Activated naive CD4-positive, alpha-beta T cell treated with anti-CD3 and anti-CD28 coated beads, Interleukin-2, amount 50 U/mL, for 72 hours (primary cell): ENCODE results near the gene TOR2A. TPM values are rescaled to one million over a fixed set of nuclear protein-coding genes. Genes with fewer than 3 reads are reported as not detected.

Experiments
- ATAC-seq, 2 donors: fragments of 150-1000 bp; cut with Tn5 transposase; 2 replicates each; pipeline ENCODE4 v1.10.0; 2021; ENCODE audit warnings: mild to moderate bottlenecking in 2 of 2, moderate library complexity in 2 of 2
- DNase-seq, 2 donors: peaks; one replicate each; pipeline ENCODE4 v3.0.0; 2021 to 2022; ENCODE audit warnings: low spot score in 2 of 2
- H3K27ac Mint-ChIP-seq, 2 donors: one replicate each; pipeline ENCODE4 v1.8.0; 2022; ENCODE audit warnings: mild to moderate bottlenecking in 2 of 2, mixed read lengths in 2 of 2
- H3K36me3 Mint-ChIP-seq, 2 donors: one replicate each; pipeline ENCODE4 v1.8.0; 2022; ENCODE audit warnings: mixed read lengths in 2 of 2
- H3K9me3 Mint-ChIP-seq, 2 donors: one replicate each; pipeline ENCODE4 v1.8.0; 2022; ENCODE audit warnings: mixed read lengths in 2 of 2
- total RNA-seq, 2 donors: library from RNA; stranded (reverse); gene quantifications; one replicate each; pipeline ENCODE4 v1.2.3, GENCODE V29; 2022

The TOR2A gene
- total RNA-seq, 2 donors from 2014 or later, result 10.9 to 17.1 TPM

DNA sequence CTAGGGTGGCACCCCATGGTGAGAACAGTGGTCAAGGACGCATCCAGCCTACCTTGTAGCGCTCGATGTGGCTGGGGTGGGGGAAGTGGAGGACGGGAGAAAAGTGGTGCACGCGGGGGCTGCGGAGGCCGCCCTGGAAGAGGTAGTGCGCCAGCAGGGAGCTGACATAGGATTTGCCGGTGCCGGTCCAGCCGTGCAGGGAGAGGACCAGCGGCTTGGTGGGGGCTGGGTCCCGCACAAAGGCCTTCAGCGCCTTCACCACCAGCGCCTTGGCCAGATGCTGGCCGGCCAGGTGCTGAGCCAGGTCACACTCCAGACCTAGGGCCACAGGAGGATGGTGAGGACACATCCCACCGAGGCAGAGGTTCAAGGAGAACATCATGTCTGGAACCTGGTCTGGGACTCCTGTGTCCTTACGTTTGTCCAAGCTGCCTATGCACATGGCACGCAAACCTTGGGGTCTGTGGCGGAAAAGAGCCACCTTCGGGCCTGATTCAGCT is 797 bp downstream of the TOR2A start:
- peak overlapping the region; percentile 55 to 86 for H3K27ac Mint-ChIP-seq
- H3K36me3 Mint-ChIP-seq, result no peaks in the 10 kb centered on the region
- ATAC-seq (no peak), DNase-seq (no peak)
- H3K9me3 Mint-ChIP-seq, result no peaks in the 10 kb centered on the region

GRCh38 chr9:127733614-127734013 is 1.5 kb downstream of the TOR2A start:
- Mint-ChIP-seq H3K36me3 (no peaks in the 10 kb centered on the region), H3K9me3 (no peaks in the 10 kb centered on the region), H3K27ac (peak overlapping the region; percentile 65 to 86)
- DNase-seq (no peak), ATAC-seq (no peak)

GRCh38 chr9:127732444-127732843 is 2.6 kb downstream of the TOR2A start:
- Mint-ChIP-seq H3K36me3 (no peaks in the 10 kb centered on the region), H3K9me3 (no peaks in the 10 kb centered on the region), H3K27ac (no peak overlapping the region)
- DNase-seq (no peak), ATAC-seq (no peak)

GRCh38 chr9:127731938-127732337 is 3.2 kb downstream of the TOR2A start:
- H3K36me3 Mint-ChIP-seq, result no peaks in the 10 kb centered on the region
- H3K9me3 Mint-ChIP-seq, result no peaks in the 10 kb centered on the region
- ATAC-seq, result no peak
- H3K27ac Mint-ChIP-seq, result peak overlapping the region in 1 of 2 donors; percentile 30
- DNase-seq, result no peak

- peak overlapping the region in 1 of 2 donors; percentile 82 for H3K27ac Mint-ChIP-seq
- H3K36me3 Mint-ChIP-seq, result no peaks in the 10 kb centered on the region
- ATAC-seq, result no peak
- no peak for DNase-seq
- no peaks in the 10 kb centered on the region for H3K9me3 Mint-ChIP-seq
These were observed 4.2 kb downstream of the TOR2A start for GRCh38 chr9:127730799-127731410.

- peak overlapping the region in 1 of 2 donors; percentile 82 for H3K27ac Mint-ChIP-seq
- H3K9me3 Mint-ChIP-seq, result no peaks in the 10 kb centered on the region
- no peaks in the 10 kb centered on the region for H3K36me3 Mint-ChIP-seq
- DNase-seq, result no peak
- no peak for ATAC-seq
These were observed 4.8 kb downstream of the TOR2A start for GRCh38 chr9:127730262-127730661.

- H3K9me3 Mint-ChIP-seq, result no peaks in the 10 kb centered on the region
- no peak for ATAC-seq
- H3K27ac Mint-ChIP-seq, result no peak overlapping the region
- DNase-seq, result no peak
- H3K36me3 Mint-ChIP-seq, result no peaks in the 10 kb centered on the region
These were observed 5.4 kb downstream of the TOR2A start for GRCh38 chr9:127729522-127730256.

- no peaks in the 10 kb centered on the region for H3K9me3 Mint-ChIP-seq
These were observed 6.3 kb downstream of the TOR2A start for GRCh38 chr9:127728808-127729207.

GRCh38 chr9:127726871-127727270 is 8.2 kb downstream of the TOR2A start:
- Mint-ChIP-seq H3K27ac (no peak overlapping the region), H3K9me3 (no peaks in the 10 kb centered on the region), H3K36me3 (no peaks in the 10 kb centered on the region)
- ATAC-seq (no peak), DNase-seq (no peak)

More at GRCh38 chr9:127728808-127729207, 6.3 kb downstream of the TOR2A start:
- no peak for DNase-seq
- H3K36me3 Mint-ChIP-seq, result no peaks in the 10 kb centered on the region
- H3K27ac Mint-ChIP-seq, result no peak overlapping the region
- ATAC-seq, result no peak

GRCh38 chr9:127724012-127724411 is 11.1 kb downstream of the TOR2A start:
- Mint-ChIP-seq H3K27ac (no peak overlapping the region), H3K36me3 (no peaks in the 10 kb centered on the region), H3K9me3 (no peaks in the 10 kb centered on the region)
- no peak for ATAC-seq
- DNase-seq, result no peak

DNA sequence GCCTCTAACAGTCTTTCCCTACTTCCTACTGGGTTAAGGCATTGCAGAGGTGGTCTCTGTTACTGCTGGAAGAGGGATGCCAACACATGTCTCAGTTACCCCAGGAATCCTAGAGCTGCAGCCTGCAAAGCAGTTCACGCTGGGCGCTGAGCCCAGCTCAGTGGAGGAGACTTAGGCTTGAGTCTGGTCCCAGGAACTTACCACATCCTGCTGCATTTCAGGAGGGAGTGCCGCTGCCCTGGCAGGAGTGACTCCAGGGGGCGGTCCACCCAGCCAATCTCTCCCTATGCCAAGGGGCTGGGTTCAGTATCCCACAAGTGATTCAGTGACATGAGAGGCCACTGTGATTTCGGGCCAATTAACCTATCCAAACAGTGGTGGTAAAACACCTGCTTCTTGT is 11.7 kb downstream of the TOR2A start:
- H3K27ac Mint-ChIP-seq, result no peak overlapping the region
- no peak for DNase-seq
- no peaks in the 10 kb centered on the region for H3K36me3 Mint-ChIP-seq
- no peak for ATAC-seq
- H3K9me3 Mint-ChIP-seq, result no peaks in the 10 kb centered on the region

DNA sequence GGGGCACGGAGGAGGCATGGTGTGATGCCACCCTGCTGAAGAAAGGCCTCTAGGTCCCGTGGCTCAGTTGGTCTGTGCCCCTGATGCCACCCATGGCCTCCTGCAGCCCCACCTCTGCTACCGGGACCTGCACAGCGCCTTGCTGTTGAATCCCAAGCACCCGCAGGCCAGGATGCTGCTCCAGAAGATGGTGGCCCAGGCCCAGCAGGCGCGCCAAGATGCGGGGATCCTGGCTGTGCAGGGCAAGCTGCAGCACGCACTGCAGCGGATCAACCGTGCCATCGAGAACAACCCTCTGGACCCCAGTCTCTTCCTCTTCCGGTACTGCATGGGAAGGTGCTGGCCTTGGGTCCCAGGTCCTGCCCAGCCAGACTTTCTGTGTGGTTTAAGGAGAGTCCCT is 12.1 kb downstream of the TOR2A start:
- Mint-ChIP-seq H3K36me3 (no peaks in the 10 kb centered on the region), H3K9me3 (no peaks in the 10 kb centered on the region), H3K27ac (no peak overlapping the region)
- DNase-seq, result no peak
- ATAC-seq, result no peak

DNA sequence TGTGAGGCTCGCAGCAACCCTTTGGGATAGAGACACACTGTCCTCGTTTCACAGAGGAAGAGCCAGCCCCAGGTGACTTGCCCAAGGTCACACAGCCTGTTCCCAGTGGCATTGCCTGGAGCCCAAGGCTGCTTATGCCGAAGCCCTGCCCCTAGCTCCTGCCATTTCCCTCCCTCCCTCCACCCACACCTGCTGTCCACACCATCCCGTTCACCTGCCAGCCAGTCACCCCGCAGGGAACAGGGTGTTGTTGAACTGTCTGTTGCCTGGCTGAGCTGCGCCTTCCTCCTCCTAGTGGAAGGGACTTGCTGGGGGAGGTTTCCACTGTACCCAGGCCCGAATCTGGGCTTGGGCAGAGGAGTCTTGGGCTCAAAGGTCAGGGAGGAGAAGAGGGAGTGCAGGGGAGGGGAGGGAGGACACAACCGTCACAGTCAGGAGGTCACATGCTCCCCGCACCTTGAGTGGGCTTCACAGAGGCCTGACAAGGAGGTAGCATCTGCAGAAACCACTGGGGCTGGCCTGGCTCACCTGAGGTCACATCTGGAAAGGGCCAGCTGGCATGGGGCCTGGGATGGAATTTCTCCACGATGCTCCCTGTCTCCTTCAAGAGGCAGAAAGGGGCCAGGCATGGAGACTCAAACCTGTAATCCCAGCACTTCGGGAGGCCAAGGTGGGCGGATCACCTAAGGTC is 12.9 kb downstream of the TOR2A start:
- Mint-ChIP-seq H3K36me3 (no peaks in the 10 kb centered on the region), H3K9me3 (no peaks in the 10 kb centered on the region), H3K27ac (peak overlapping the region in 1 of 2 donors; percentile 26)
- DNase-seq (no peak), ATAC-seq (no peak)

GRCh38 chr9:127721391-127721821 is 13.7 kb downstream of the TOR2A start:
- ATAC-seq, result no peak
- H3K9me3 Mint-ChIP-seq, result no peaks in the 10 kb centered on the region
- peak overlapping the region in 1 of 2 donors; percentile 26 for H3K27ac Mint-ChIP-seq
- H3K36me3 Mint-ChIP-seq, result no peaks in the 10 kb centered on the region
- no peak for DNase-seq

- no peaks in the 10 kb centered on the region for H3K9me3 Mint-ChIP-seq
- DNase-seq (no peak), ATAC-seq (no peak)
- peak overlapping the region in 1 of 2 donors; percentile 26 for H3K27ac Mint-ChIP-seq
- H3K36me3 Mint-ChIP-seq, result no peaks in the 10 kb centered on the region
These were observed 14.2 kb downstream of the TOR2A start for GRCh38 chr9:127720865-127721227.

DNA sequence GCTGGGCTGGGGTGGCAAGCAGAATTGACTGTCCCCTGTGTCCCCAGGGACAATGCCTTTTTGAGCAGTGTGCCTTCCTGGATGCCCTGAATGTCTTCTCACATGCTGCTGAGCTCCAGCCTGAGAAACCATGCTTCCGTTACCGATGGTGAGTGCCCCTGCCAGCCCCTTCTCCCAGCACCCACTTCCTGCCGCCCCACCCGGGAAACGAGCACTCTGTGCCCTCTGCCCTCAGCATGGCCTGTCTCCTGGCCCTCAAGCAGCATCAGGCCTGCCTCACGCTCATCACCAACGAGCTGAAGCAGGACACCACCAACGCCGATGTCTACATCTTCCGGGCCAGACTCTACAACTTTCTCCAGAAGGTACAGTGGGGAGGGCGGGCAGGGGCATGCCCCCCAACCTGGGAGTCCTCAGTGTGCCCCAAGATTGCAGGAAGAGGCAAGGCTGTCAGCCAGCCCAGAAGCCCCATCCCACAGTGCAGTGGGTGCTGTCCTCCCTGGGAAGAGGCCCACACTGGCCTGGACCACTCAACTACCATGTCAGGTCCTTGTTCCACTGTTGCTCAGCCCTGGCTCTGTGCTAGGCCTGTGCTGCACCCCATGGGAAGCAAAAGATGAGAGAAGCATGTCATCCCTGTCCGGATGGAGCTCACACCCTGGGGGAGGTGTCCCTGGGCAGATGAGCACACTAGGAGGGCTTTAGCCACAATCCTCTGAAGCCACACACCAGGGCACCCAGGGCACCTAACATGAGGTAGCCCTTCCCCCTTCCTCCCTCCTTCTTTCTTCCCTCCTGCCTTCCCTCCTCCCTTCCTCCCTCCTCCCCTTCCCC is 14.8 kb downstream of the TOR2A start:
- Mint-ChIP-seq H3K9me3 (no peaks in the 10 kb centered on the region), H3K27ac (peak overlapping the region; percentile 26 to 84), H3K36me3 (peaks cover 5% of the 10 kb centered on the region in 2 donors)
- DNase-seq (no peak), ATAC-seq (no peak)
